ENCODE data around the gene DDX54.

Gene DDX54

GRCh38 chr12:113190761-113191160, 5.5 kb upstream of the DDX54 start:
- in situ Hi-C loops (cut with HindIII; ENCODE audit: low sequenced_read_pairs) = no loop called here
- DNase-seq (ENCODE audit: low read depth) = no peak
- H3K4me3 ChIP-seq (ENCODE audit: low read depth, low read length) = no peak overlapping the region
- no peak for TF ChIP-seq CTCF (IDR thresholded peaks at IDR 0.05; ENCODE audit: low read depth, low read length, missing control alignments)

GRCh38 chr12:113189361-113189760, 4.1 kb upstream of the DDX54 start:
- no peak overlapping the region for H3K4me3 ChIP-seq (ENCODE audit: low read depth, low read length)
- TF ChIP-seq CTCF (IDR thresholded peaks at IDR 0.05; ENCODE audit: low read depth, low read length, missing control alignments) = no peak
- no peak for DNase-seq (ENCODE audit: low read depth)
- in situ Hi-C loops (cut with HindIII; ENCODE audit: low sequenced_read_pairs) = no loop called here

- in situ Hi-C loops (cut with HindIII; ENCODE audit: low sequenced_read_pairs) = no loop called here
- TF ChIP-seq CTCF (IDR thresholded peaks at IDR 0.05; ENCODE audit: low read depth, low read length, missing control alignments) = no peak
- no peak for DNase-seq (ENCODE audit: low read depth)
- peak overlapping the region; percentile 75 for H3K4me3 ChIP-seq (ENCODE audit: low read depth, low read length)
Measured at GRCh38 chr12:113186666-113187325, 1.5 kb upstream of the DDX54 start.

GRCh38 chr12:113186033-113186365, 721 bp upstream of the DDX54 start:
- H3K4me3 ChIP-seq (ENCODE audit: low read depth, low read length) = peak overlapping the region; percentile 75
- DNase-seq (ENCODE audit: low read depth) = no peak
- no peak for TF ChIP-seq CTCF (IDR thresholded peaks at IDR 0.05; ENCODE audit: low read depth, low read length, missing control alignments)
- in situ Hi-C loops (cut with HindIII; ENCODE audit: low sequenced_read_pairs) = no loop called here

- no peak for TF ChIP-seq CTCF (IDR thresholded peaks at IDR 0.05; ENCODE audit: low read depth, low read length, missing control alignments)
- peak overlapping the region; percentile 75 for H3K4me3 ChIP-seq (ENCODE audit: low read depth, low read length)
- peak; percentile 75 for DNase-seq (ENCODE audit: low read depth)
- in situ Hi-C loops (cut with HindIII; ENCODE audit: low sequenced_read_pairs) = no loop called here
Measured at GRCh38 chr12:113184900-113185179, 438 bp downstream of the DDX54 start.

- H3K4me3 ChIP-seq (ENCODE audit: low read depth, low read length) = peak overlapping the region; percentile 75
- in situ Hi-C loops (cut with HindIII; ENCODE audit: low sequenced_read_pairs) = no loop called here
- no peak for DNase-seq (ENCODE audit: low read depth)
- no peak for TF ChIP-seq CTCF (IDR thresholded peaks at IDR 0.05; ENCODE audit: low read depth, low read length, missing control alignments)
Measured at GRCh38 chr12:113184098-113184899, 979 bp downstream of the DDX54 start.

Data from astrocyte of the cerebellum (primary cell).